ENCODE results near the gene DNM2.
"Not testable (repeated sequence)": the region's sequence is repeated elsewhere in the genome, so short reads cannot be mapped to it uniquely, and the experiment has no call there.

The DNM2 gene

GRCh38 chr19:10818301-10819123 lies 100.6 kb downstream of the DNM2 start:
- no peak for DNase-seq

GRCh38 chr19:10819124-10820060 lies 101.5 kb downstream of the DNM2 start:
- no peak for DNase-seq

GRCh38 chr19:10820173-10820572 lies 102.3 kb downstream of the DNM2 start:
- DNase-seq, result no peak

GRCh38 chr19:10823690-10824089 lies 105.8 kb downstream of the DNM2 start:
- DNase-seq, result no peak

- no peak for DNase-seq
Measured at GRCh38 chr19:10826231-10826630, 108.4 kb downstream of the DNM2 start.

- DNase-seq, result no peak
Measured at GRCh38 chr19:10826846-10827245, 109.0 kb downstream of the DNM2 start.

GRCh38 chr19:10828981-10829821 lies 111.3 kb downstream of the DNM2 start:
- DNase-seq, result no peak

GRCh38 chr19:10829967-10830366 lies 112.1 kb downstream of the DNM2 start:
- DNase-seq, result no peak

- no peak for DNase-seq
Measured at GRCh38 chr19:10830370-10830769, 112.5 kb downstream of the DNM2 start.

- no peak for DNase-seq
Measured at GRCh38 chr19:10830931-10831779, 113.3 kb downstream of the DNM2 start.

GRCh38 chr19:10831987-10832938 lies 114.4 kb downstream of the DNM2 start:
- DNase-seq, result no peak

GRCh38 chr19:10832939-10833296 lies 115.0 kb downstream of the DNM2 start:
- DNase-seq, result no peak

- no peak for DNase-seq
Measured at GRCh38 chr19:10835089-10835753, 117.3 kb downstream of the DNM2 start.

GRCh38 chr19:10835754-10836478 lies 118.0 kb downstream of the DNM2 start, which contains the start of gene TMED1:
Gene TMED1 (minus strand): TSS chr19:10836212. CDS start chr19:10836191, 21 bp downstream.
- DNase-seq, result peak; percentile 100

GRCh38 chr19:10836479-10837330 lies 118.8 kb downstream of the DNM2 start:
- peak; percentile 90 for DNase-seq

GRCh38 chr19:10837649-10838048 lies 119.8 kb downstream of the DNM2 start:
- not testable (repeated sequence) for DNase-seq

- DNase-seq, result no peak
Measured at GRCh38 chr19:10838377-10838776, 120.5 kb downstream of the DNM2 start.
